Stimulated activated naive CD4-positive, alpha-beta T cell treated with Interleukin-2 at 50 U/mL for 16 hours (primary cell): ENCODE results near the gene WIF1.

Experiments used
- DNase-seq: peaks from one replicate; lab custom pipeline; 2025; lab: John Stamatoyannopoulos, UW

Gene WIF1, protein sequence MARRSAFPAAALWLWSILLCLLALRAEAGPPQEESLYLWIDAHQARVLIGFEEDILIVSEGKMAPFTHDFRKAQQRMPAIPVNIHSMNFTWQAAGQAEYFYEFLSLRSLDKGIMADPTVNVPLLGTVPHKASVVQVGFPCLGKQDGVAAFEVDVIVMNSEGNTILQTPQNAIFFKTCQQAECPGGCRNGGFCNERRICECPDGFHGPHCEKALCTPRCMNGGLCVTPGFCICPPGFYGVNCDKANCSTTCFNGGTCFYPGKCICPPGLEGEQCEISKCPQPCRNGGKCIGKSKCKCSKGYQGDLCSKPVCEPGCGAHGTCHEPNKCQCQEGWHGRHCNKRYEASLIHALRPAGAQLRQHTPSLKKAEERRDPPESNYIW

DNA sequence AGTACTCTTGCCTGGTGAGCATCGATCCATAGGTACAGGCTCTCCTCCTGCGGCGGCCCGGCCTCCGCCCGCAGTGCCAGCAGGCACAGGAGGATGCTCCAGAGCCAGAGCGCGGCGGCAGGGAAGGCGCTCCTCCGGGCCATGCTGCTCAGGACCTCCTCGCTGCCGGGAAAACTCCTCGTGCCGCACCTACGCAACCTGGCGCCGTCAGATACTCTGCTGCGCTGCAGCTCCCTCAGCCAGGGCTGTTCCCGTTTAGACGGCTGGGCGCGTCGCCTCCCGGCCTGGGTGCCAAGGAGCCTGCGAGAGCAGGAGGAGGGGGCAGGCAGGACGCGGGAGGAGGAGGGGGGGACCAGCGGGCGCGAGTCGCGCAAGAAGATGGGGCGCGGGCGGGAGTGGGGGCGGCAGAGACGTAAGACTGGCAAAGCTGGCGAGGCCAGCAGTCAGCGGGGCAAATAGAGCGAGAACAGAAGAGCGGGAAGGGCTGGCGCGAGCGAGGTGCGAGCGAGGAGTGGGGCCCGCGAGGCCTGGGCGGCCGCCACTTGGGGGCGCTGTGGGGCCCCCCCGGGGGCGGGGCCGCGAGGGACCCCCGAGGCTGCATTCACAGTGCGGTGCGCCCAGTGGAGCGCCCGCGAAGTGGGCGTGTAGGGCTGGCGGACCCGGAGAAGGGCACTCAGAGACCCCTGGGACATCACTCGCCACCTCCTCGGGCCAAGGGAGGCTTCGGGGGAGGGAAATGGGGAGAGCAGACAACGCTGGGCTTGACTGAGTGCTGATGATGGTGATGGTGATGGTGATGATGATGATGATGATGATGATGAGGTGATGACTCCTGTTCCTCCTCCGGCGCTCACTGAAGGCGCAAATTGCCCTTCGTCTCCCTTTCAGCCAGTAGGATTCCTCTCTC lies at the start of gene WIF1:
WIF1 (minus strand) TSS at position 257 of the 907 bp plus-strand sequence; CDS start at position 143, 114 bp downstream.
- DNase-seq, result no peak

DNA sequence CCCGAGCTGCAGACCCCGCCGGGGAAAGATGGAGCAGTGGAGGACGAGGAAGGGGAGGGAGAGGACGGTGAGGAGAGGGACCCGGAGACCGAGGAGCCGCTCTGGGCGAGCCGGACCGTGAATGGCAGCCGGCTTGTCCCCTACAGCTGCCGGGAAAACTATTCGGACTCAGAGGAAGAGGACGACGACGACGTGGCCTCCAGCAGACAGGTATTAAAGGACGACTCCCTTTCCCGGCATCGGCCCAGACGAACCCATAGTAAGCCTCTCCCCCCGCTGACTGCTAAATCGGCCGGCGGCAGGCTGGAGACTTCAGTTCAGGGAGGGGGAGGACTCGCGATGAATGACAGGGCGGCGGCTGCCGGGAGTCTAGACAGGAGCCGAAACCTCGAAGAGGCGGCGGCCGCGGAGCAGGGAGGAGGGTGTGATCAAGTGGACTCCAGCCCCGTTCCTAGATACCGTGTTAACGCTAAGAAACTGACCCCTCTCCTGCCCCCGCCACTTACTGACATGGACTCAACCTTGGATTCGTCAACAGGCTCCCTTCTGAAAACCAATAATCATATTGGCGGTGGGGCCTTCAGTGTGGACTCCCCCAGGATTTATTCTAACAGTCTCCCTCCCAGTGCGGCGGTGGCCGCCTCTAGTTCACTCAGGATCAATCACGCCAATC lies 49.2 kb upstream of the WIF1 start:
- DNase-seq, result peak; percentile 48

DNA sequence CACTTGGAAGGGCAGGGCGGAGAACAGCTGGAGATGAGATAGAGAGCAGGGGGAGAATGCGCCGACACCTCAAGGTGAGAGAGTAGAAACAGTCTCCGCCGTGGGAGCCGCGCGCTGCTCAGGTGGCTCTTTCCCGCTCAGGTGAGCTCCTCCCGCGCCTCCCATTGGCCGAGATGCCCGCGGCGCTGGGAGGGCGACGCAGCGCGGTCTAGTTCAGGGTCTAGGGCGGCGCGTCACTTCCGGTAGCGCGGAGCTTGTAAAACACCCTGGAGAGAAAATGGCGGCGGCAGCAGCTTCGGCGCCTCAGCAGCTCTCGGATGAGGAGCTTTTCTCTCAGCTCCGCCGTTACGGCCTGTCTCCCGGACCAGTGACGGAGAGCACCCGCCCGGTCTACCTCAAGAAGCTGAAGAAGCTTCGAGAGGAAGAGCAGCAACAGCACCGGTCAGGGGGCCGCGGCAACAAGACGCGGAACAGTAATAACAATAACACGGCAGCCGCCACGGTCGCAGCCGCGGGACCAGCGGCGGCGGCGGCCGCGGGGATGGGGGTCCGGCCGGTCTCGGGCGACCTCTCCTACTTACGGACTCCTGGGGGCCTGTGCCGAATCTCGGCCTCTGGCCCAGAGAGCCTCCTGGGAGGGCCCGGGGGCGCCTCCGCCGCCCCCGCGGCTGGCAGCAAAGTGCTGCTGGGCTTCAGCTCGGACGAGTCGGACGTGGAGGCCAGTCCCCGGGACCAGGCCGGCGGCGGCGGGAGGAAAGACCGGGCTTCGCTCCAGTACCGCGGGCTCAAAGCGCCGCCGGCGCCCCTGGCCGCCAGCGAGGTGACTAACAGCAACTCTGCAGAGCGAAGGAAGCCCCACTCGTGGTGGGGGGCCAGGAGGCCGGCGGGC lies 48.5 kb upstream of the WIF1 start, which contains the start of gene LEMD3:
LEMD3 (plus strand) TSS at position 264 of the 889 bp plus-strand sequence; CDS start at position 278, 14 bp downstream.
- peak; percentile 93 for DNase-seq

DNA sequence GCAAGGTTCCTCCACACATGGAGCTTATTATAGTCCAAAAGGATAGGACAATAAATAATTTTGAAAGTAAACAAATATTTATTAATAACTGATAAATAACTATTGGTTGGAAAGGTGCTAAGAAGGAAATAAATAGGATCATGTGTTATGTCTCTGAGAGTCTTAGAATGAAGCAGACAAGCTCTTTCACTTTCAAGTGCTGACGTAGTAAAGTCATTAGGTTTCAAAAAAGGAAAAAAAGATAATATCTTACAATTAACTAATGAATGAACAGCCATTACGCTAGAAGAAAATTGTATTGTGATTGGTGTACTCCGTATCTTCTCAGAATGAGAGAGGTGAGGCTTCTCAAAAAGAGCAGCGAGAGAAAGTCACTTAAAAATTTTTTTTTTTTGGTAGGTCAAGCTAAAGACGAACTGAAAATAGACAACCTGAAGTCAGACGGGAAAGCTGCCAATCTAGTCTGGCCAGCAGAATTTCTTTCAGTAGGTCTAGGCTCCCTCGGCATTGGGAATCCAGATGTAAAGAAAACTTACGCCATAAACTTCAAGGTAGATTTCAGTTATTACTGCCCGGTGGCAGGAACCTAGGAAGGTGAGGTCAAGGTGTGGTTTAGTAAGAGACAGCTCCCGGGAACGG lies 47.7 kb upstream of the WIF1 start:
- no peak for DNase-seq

DNA sequence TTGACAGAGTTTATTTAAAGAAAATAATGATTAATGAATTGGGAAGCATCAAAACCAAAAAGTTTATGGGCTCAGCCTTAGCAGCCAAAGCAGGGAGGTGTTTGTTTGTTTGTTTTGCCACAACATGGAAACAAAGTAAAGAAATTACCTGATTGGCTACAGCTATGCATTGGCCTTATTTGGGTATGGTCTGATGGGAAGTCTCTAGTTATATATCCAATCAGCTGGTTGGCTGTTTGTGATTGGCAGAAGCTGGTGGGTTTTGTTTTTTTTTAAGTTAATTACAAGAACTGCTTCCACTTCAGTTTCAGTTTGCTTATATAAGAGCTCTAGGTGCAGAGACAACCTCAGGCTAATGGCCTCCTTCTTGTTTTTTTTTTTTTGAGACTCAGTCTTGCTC lies 43.7 kb upstream of the WIF1 start:
- no peak for DNase-seq

DNA sequence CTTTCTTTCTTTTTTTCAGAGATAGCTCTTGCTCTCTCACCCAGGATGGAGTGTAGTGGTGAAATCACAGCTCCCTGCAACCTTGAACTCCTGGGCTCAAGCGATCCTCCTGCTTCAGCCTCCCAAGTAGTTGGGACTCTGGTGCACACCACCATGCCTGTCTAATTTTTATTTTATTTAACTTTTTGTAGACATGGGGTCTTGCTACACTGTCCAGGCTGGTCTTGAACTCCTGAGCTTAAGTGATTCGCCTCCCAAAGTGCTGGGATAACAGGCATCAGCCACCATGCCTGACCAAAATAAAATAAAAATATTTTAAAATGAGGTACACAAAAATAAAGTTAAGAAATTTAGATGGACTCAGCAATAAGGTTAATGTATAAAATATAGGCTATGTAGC lies 43.1 kb upstream of the WIF1 start:
- DNase-seq, result no peak

DNA sequence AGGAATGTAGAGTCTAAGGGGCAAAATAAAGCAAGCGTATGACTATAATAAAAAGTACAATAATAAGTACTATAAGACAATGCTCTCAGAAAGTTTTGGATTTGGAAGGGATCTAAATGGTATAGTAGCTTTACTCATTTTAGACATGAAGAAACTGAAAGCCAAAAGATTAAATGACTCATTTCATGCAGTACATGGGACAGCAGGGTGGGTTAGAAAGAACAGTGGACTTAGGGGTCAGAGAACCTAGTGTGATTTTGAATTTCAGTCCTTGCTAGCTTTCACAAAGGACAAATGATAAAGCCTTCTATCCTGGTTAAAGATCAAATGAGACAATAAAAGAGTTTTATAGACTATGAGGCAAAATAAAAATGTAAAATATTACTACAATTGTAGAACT lies 41.5 kb upstream of the WIF1 start:
- DNase-seq, result no peak

DNA sequence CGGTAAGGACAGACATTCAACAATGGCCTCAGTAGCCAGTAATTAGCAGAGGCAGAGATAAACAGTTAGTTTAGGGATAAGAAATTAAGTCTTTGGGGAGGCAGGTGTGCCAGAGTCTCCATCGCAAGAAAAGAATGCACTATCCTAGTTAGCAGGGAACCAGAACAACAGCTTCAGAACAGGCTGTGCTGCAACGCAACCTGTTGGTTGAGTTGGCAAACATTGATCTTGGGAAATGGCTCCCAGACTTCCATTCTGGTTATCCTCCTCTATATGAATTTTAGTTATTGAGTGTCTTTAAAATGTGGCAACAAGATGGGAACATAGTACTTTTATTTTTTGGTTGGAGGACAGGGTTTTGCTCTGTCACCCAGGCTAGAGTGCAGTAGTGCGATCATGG lies 36.0 kb upstream of the WIF1 start:
- no peak for DNase-seq

DNA sequence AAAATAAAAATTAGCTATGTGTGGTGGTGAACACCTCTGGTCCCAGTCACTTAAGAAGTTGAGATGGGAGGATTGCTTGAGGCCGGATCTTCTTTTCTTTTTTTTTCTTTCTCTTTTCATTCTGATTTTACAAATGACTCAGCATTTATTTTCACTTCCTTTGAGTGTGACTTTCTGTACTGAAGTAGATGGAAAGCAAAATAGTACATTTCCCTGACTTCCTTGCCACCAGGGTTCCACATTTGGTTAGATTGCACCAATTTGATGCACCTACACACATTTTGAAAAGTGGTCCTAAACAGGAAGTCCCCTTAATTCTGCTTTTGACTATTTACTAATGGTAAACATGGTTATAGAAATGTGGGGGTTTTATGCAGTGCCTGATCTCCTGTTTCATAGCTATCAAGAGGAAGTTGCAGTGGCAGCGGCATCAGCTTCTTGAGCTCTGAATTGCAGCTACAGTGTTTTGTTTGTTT lies 35.3 kb upstream of the WIF1 start:
- DNase-seq, result no peak

DNA sequence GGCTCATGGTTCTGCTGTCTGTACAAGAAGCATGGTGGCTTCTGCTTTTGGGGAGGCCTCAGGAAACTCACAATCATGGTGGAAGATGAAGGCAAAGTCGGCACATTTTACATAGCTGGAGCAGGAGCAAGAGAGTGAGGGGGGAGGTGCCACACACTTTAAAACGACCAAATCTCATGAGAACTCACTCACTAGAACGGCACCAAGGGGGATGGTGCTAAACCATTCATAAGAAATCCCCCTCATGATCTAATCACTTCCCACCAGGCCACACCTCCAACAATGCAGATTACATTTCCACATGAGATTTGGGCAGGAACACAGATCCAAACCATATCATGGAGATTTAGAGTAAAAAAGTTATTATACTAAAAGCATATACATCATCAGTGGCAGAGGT lies 34.7 kb upstream of the WIF1 start:
- no peak for DNase-seq

DNA sequence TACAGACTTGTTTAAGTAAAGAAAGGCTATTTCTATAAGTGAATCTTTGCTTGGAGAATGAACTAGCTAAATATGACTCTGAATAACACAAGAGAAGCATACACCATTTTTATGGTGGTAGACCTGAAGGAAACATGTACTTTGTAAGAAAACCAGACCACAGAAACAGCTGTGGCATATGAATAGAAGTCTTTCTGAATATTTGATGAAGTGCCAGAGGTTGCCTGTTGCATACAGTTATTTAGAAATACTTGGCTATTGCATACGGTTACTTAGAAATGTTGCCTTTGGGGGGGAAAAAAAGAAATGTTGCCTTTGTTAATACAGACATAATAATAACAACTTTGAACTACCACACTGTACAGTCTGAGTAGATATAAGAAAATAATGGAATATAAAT lies 31.5 kb upstream of the WIF1 start:
- DNase-seq, result no peak

DNA sequence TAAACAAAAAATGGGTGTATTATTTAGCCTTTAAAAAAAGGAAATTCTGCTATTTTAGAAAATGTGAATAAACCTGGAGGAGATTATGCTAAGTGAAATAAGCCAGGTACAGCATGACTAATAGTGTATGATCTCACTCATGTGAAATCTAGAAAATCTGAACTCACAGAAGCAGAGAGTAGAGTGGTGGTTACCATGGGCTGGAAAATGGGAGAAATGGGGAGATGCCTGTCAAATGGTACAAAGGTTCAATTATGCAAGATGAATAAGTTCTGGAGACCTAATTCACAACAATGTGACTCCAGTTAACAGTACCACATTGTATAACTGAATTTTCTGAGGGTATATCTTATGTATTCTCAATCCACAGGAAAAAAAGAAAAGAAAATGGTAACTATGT lies 30.9 kb upstream of the WIF1 start:
- DNase-seq, result no peak

DNA sequence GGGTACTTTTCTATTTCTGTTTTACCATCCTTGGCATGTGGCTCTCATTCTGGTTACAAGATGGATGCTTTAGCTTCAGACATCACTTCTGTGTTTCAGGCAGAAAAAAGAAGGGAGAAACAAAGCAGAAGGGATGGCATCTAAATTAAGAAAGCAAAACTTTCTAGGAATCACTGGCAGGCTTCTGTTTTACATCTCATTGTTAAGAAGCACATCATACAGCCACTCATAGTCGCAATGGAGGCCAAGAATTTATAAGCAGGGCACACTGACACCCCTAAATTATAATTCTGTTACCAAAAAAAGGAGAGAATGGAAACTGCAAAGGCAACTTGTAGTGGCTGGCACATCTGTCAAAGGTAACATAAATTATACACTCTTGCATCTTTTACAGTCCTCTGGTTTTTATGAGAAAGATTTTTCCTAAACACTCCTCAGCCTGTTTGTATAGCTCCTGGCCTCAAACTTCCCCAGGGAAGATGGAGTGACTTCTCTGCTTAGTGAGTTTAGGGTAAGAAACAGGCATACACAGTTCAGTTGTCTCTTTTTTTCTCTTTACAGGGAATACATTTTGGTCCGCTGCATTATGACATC lies 26.3 kb upstream of the WIF1 start:
- no peak for DNase-seq

DNA sequence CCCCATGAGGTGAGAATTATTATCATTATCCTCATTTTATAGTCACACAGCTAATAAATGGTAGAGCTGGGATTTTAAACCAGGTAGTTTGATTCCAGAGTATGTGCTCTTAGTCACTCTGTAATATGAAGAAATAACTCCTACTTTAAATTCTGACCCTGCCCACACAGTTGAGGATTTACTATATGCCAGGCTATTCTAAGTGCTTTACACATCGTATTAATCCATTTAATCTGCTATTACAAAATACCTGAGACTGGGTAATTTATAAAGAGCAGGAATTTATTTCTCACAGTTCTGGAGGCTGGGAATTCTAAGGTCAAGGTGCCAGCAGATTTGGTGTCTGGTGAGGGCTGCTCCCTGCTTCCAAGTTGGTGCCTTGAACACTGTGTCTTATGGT lies 19.6 kb upstream of the WIF1 start:
- DNase-seq, result no peak

DNA sequence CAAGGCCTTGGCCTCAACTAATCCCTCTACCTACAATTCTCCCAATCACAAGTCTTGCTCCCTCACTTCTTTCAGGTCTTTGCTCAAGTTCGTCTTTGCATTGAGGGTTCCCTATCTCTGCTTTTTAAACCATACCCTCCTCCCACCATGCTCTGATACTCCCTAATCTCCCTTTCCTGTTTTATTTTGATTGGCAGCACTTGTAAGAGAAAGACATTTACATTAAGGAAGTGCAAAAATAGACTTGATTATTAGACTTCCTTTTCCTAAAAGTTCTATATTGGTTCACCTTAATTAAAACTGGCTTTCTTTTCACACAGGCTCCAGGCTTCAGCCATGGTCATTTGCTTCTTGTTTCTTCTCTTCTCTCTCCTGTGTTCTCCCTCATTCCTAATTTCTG lies 18.3 kb upstream of the WIF1 start:
- no peak for DNase-seq

DNA sequence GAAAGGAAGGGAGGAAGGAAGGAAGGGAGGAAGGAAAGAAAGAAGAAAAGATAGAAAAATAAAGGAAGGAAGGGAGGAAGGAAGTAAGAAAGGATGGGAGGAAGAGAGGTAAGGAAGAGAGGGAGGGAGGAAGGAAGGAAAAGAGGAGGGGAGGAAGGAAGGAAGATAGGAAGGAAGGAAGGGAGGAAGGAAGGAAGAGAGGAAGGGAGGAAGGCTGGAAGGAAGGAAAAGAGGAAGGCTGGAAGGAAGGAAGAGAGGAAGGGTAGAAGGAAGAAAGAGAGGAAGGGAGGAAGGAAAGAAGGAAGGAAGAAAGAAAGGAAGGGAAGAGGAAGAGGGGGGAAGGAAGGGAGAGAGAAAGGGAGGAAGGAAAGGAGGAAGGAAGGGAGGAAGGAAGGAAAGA lies 12.8 kb upstream of the WIF1 start:
- DNase-seq, result no peak

DNA sequence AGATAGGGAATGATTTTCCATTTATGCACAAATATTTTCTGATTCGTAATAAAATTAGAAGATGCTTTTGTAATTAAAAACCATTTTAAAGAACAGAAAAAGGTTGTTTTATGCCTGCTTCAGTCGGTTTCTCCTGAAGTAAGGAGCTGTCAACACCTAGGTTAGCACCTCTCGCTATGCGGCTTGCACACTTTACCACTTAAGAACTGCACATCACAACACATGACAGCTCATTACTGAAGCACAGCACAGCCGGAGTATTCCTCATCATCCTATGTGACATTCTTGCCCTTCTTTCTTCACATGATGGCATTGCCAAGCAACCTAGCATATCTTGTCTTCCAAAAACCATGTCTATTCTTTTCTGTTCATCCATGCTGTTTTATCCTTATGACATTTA lies 5.4 kb upstream of the WIF1 start:
- no peak for DNase-seq

DNA sequence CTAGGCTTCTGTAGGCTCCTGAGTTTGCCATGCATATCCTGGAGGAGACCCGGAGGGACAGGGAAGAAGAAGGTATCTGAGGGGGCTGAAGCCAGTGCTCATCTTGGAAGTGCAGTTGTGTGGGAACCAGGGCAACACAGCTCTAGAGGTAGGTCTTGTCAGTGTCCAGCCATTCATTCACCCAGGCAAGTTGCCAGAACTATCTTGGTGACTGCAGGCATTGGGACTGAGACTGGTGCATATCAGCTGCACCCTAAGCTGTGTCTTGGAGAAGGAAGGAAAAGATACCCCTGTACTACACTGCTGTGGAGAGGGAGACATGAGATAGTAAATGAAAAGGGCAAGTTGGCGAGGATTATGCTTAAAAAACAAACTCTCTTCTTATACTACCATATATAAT lies 4.9 kb upstream of the WIF1 start:
- DNase-seq, result no peak

DNA sequence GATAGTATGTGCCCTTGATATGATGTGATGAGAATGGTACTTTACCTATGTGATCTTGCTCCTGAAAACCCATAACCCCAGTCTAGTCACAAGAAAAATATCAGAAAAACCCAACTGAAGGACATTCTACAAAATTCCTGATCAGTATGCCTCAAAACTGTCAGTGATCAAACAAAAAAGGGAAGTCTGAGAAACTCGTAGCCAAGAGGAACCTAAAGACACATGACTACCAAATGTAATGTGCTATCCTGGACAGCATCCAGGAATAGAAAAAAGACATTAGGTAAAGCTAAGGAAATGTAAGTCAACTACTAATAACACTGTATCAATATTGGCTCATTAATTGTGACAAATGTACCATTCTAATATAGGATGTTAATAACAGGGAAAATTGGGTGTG lies 4.1 kb upstream of the WIF1 start:
- no peak for DNase-seq

DNA sequence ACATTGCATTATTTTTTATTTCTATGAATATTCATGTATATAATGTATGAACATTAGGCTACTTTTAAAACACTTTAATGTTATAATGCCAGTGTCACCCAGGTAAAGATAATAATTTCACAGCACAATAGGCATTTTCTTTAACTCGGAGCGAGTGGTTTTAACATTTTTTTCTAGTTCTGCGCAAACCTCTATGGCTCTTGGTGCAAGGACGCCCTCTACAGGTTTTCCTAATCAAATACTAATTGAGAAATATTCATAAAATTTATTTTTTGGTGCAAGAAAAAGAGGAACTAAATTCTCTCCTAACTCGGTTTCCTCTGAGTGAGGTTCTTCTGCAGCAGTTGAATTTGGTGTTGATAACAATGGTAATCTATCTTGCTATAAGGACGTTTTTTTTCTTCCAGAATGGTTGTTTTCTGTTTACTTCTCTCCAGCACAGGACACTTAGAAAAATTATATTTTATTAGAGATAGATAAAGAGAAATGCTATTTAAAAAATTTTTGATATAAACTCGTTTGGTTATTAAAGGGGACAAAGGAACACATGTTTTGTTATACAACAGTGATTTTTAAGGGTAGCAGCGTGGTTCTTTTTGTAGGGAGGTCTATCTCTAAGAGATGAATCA lies 2.4 kb upstream of the WIF1 start:
- DNase-seq, result no peak
